Fibroblast of lung (primary cell): Measurements from ENCODE around the gene HDAC8. TPM values are rescaled to one million over a fixed set of nuclear protein-coding genes. Genes with fewer than 3 reads are reported as not detected.

Source experiments
- DNase-seq, 2 donors: peaks; one replicate each; pipeline versions ENCODE4 v3.0.0 to v3.0.0-alpha.2; 2010; ENCODE audit warnings: low read depth in 2 of 2
- H2AFZ ChIP-seq: 2 replicates; pipeline ENCODE4 v1.5.1; 2012; ENCODE audit warnings: low read length, control low read depth, inconsistent platforms
- H3K27ac ChIP-seq: 2 replicates; pipeline ENCODE4 v1.5.1; 2011; ENCODE audit warnings: low read length, control low read depth; ENCODE audit not compliant: insufficient read depth
- H3K27me3 ChIP-seq: 2 replicates; pipeline ENCODE4 v1.5.1; 2011; ENCODE audit warnings: mild to moderate bottlenecking, low read length; ENCODE audit not compliant: control insufficient read depth, insufficient read depth
- H3K36me3 ChIP-seq: 2 replicates; pipeline ENCODE4 v1.5.1; 2011; ENCODE audit warnings: low read length; ENCODE audit not compliant: control insufficient read depth, insufficient read depth
- H3K4me1 ChIP-seq: 2 replicates; pipeline ENCODE4 v1.5.1; 2011; ENCODE audit warnings: low read length; ENCODE audit not compliant: control insufficient read depth, insufficient read depth; ENCODE audit errors: extremely low read depth
- H3K4me2 ChIP-seq: 2 replicates; pipeline ENCODE4 v1.5.1; 2011; ENCODE audit warnings: low read length, control low read depth; ENCODE audit not compliant: insufficient read depth; ENCODE audit errors: extremely low read depth
- H3K4me3 ChIP-seq, 4 experiments: fragments of 200-600 bp in 1 of 4; sonication (generic) in 1 of 4; replicated peaks in 1 of 4; 2 replicates each; pipeline ENCODE4 v1.5.1; 2011 to 2016; ENCODE audit warnings: low read length in 4 of 4, low read depth in 3 of 4, mild to moderate bottlenecking in 3 of 4, control low read depth in 2 of 4, inconsistent platforms in 1 of 4, mixed read lengths in 1 of 4; ENCODE audit not compliant: insufficient read depth in 1 of 4; ENCODE audit errors: control extremely low read depth in 1 of 4
- H3K79me2 ChIP-seq: 2 replicates; pipeline ENCODE4 v1.5.1; 2012; ENCODE audit warnings: mild to moderate bottlenecking, low read length, inconsistent platforms; ENCODE audit not compliant: control insufficient read depth, insufficient read depth
- H3K9ac ChIP-seq: 2 replicates; pipeline ENCODE4 v1.5.1; 2011; ENCODE audit warnings: mild to moderate bottlenecking, low read length, control low read depth; ENCODE audit not compliant: insufficient read depth
- H3K9me3 ChIP-seq: 2 replicates; pipeline ENCODE4 v1.5.1; 2012; ENCODE audit warnings: low read depth, low read length; ENCODE audit not compliant: control insufficient read depth, insufficient read depth
- H4K20me1 ChIP-seq: 2 replicates; pipeline ENCODE4 v1.5.1; 2011; ENCODE audit warnings: low read length; ENCODE audit not compliant: control insufficient read depth, insufficient read depth; ENCODE audit errors: extremely low read depth
- CTCF ChIP-seq, 2 donors: IDR thresholded peaks in 1 of 2; conservative IDR thresholded peaks in 1 of 2; 1 replicate in 1 of 2; 2 replicates in 1 of 2; pipeline ENCODE4 v1.5.1; 2011 to 2012; ENCODE audit warnings: low read length in 2 of 2, control low read depth in 1 of 2, inconsistent platforms in 1 of 2, low read depth in 1 of 2, mild to moderate bottlenecking in 1 of 2
- EZH2 ChIP-seq: IDR thresholded peaks from 2 replicates; pipeline ENCODE4 v1.5.1; 2012; ENCODE audit warnings: low read length, control low read depth, mild to moderate bottlenecking; ENCODE audit errors: missing control alignments
- polyA plus RNA-seq, 2 donors: library from polyadenylated mRNA; depleted of rRNA in 1 of 2; stranded (reverse) in 1 of 2; unstranded in 1 of 2; fragments of >200 nt; gene quantifications; 2 replicates each; pipeline ENCODE4 v1.2.1, GENCODE V29; 2011 to 2012; ENCODE audit warnings: missing spikeins in 1 of 2
- total RNA-seq: library from RNA; depleted of rRNA; stranded (reverse); fragments of >200 nt; gene quantifications from 2 replicates; pipeline ENCODE4 v1.2.1, GENCODE V29; 2014

Gene HDAC8
- total and polyA plus RNA-seq, 2 donors (not counting 1 experiment from before 2014, with no cell fraction given), result 25.9 TPM

GRCh38 chrX:72349190-72349589, 223.5 kb downstream of the HDAC8 start:
- TF ChIP-seq CTCF (conservative IDR thresholded peaks at IDR 0.05 in 1 of 2, IDR thresholded peaks at IDR 0.05 in 1 of 2; ENCODE audit: low read depth in 1 of 2, low read length in 2 of 2), result no peak
- TF ChIP-seq EZH2, result no peak
- Histone ChIP-seq H3K9ac (no peak overlapping the region), H4K20me1 (no peaks in the 10 kb centered on the region)

GRCh38 chrX:72348247-72348979, 224.2 kb downstream of the HDAC8 start:
- TF ChIP-seq CTCF (conservative IDR thresholded peaks at IDR 0.05 in 1 of 2, IDR thresholded peaks at IDR 0.05 in 1 of 2; ENCODE audit: low read depth in 1 of 2, low read length in 2 of 2) (no peak), EZH2 (no peak)
- Histone ChIP-seq H3K27ac (no peak overlapping the region), H3K4me1 (no peaks in the 10 kb centered on the region), H3K4me3 (no peak overlapping the region), H4K20me1 (no peaks in the 10 kb centered on the region), H3K79me2 (no peaks in the 10 kb centered on the region), H2AFZ (no peak overlapping the region), H3K9ac (no peak overlapping the region), H3K36me3 (no peaks in the 10 kb centered on the region), H3K27me3 (no peaks in the 10 kb centered on the region), H3K4me2 (no peak overlapping the region), H3K9me3 (no peaks in the 10 kb centered on the region)
- DNase-seq, result no peak

More at GRCh38 chrX:72349190-72349589, 223.5 kb downstream of the HDAC8 start:
- no peaks in the 10 kb centered on the region for H3K4me1 ChIP-seq
- H3K27ac ChIP-seq, result no peak overlapping the region
- no peaks in the 10 kb centered on the region for H3K36me3 ChIP-seq
- no peak overlapping the region for H2AFZ ChIP-seq
- H3K9me3 ChIP-seq, result no peaks in the 10 kb centered on the region
- no peaks in the 10 kb centered on the region for H3K79me2 ChIP-seq
- no peak for DNase-seq
- no peak overlapping the region for H3K4me3 ChIP-seq
- no peak overlapping the region for H3K4me2 ChIP-seq
- H3K27me3 ChIP-seq, result no peaks in the 10 kb centered on the region

- TF ChIP-seq EZH2, result no peak
- TF ChIP-seq CTCF (conservative IDR thresholded peaks at IDR 0.05 in 1 of 2, IDR thresholded peaks at IDR 0.05 in 1 of 2; ENCODE audit: low read depth in 1 of 2, low read length in 2 of 2), result no peak
- DNase-seq, result no peak
- Histone ChIP-seq H3K27me3 (no peaks in the 10 kb centered on the region), H3K36me3 (no peaks in the 10 kb centered on the region), H3K9ac (no peak overlapping the region), H3K4me1 (no peaks in the 10 kb centered on the region), H2AFZ (no peak overlapping the region), H3K27ac (no peak overlapping the region), H4K20me1 (no peaks in the 10 kb centered on the region), H3K4me3 (no peak overlapping the region), H3K4me2 (no peak overlapping the region), H3K9me3 (no peaks in the 10 kb centered on the region), H3K79me2 (no peaks in the 10 kb centered on the region)
These were observed 225.3 kb downstream of the HDAC8 start for GRCh38 chrX:72347366-72347765.
